ENCODE measurements around the gene CCDC184.

DNA sequence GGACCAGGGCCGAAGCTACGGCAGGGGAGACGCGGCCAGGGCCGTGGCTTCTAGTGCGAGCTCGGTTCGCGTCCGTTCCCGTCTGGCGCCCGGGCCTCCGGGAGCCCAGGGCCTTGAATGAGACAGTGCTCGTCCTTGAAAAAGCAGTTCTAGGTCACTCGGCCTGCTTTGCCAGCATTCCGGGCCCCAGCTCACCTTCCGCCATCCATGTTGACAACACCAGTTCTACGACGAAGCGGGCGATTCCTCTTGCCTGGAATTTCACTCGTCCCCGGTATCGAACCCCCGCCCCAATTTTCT lies 15.2 kb downstream of the CCDC184 start:
- TF ChIP-seq CTCF (conservative IDR thresholded peaks at IDR 0.05) (no peak), EZH2 (IDR thresholded peaks at IDR 0.05; ENCODE audit: low read depth) (no peak)

Measured in PC-9 (cell line).